HG02938 (cell line): ENCODE data around the gene OR2V1.

ENCODE experiments used
- ATAC-seq: cut with Tn5 transposase; IDR thresholded peaks from one replicate; pipeline ENCODE4 v1.9.1; 2021; ENCODE audit warnings: mild to moderate bottlenecking, moderate library complexity; ENCODE audit not compliant: unreplicated experiment

OR2V1 gene

GRCh38 chr5:181084621-181085195, 46.3 kb downstream of the OR2V1 start:
- ATAC-seq: no peak

- ATAC-seq: no peak
Measured at GRCh38 chr5:181081989-181082388, 49.0 kb downstream of the OR2V1 start.

GRCh38 chr5:181076920-181077319, 54.0 kb downstream of the OR2V1 start:
- ATAC-seq: no peak
